Caki2 (cell line): ENCODE measurements around the gene BRD2. TPM values are rescaled to one million over a fixed set of nuclear protein-coding genes. Genes with fewer than 3 reads are reported as not detected.
A peak's percentile ranks its signal among the peaks of the same experiment; 100 is the strongest.

ENCODE experiments used
- DNase-seq: peaks from one replicate; pipeline ENCODE4 v3.0.0-alpha.2; 2015; ENCODE audit warnings: low read depth
- in situ Hi-C: cut with HindIII; loops from 2 replicates; pipeline ENCODE4 v1.10.0; 2016; ENCODE audit warnings: low sequenced_read_pairs, low pct_unique_long_range_greater_than_20kb, mixed read lengths
- total RNA-seq: library from RNA; depleted of rRNA; stranded (reverse); fragments of >200 nt; shearing (Covaris generic); gene quantifications from 2 replicates; pipeline ENCODE4 v1.2.3, GENCODE V29; 2014; ENCODE audit warnings: low replicate concordance; rRNA removed

Gene BRD2
- total RNA-seq, 1 experiment from 2014 or later, result 62.6 TPM

- peak; percentile 60 for DNase-seq
- in situ Hi-C loops, result no loop called here
Observed at GRCh38 chr6:33014841-33015634, 46.6 kb downstream of the BRD2 start.

GRCh38 chr6:33015798-33016197, 47.4 kb downstream of the BRD2 start:
- DNase-seq, result no peak
- in situ Hi-C loops, result no loop called here

- in situ Hi-C loops, result no loop called here
- DNase-seq, result no peak
Observed at GRCh38 chr6:33017018-33017417, 48.6 kb downstream of the BRD2 start.

- in situ Hi-C loops, result no loop called here
- DNase-seq, result no peak
Observed at GRCh38 chr6:33017694-33018353, 49.4 kb downstream of the BRD2 start.

DNA sequence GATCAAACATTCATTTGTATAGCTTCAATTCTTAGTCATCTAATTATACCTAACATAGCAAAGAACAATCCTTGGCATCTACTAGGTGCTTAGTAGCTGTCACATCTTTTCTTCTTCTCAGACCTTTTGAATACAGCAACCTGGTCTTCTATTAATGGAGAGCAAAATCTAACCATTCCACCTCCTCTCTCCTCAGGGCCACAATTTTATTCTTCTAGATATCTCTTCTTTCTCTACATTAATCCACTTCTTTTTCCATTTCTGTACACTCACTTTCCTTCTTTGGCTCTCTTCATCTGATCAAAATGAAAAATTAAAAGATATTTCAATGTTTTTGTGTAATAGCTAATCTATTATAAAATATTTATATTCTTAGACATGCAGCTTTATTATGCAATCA, 50.0 kb downstream of the BRD2 start:
- in situ Hi-C loops, result no loop called here
- no peak for DNase-seq

- no peak for DNase-seq
- in situ Hi-C loops, result no loop called here
Observed at GRCh38 chr6:33018904-33019303, 50.5 kb downstream of the BRD2 start.

DNA sequence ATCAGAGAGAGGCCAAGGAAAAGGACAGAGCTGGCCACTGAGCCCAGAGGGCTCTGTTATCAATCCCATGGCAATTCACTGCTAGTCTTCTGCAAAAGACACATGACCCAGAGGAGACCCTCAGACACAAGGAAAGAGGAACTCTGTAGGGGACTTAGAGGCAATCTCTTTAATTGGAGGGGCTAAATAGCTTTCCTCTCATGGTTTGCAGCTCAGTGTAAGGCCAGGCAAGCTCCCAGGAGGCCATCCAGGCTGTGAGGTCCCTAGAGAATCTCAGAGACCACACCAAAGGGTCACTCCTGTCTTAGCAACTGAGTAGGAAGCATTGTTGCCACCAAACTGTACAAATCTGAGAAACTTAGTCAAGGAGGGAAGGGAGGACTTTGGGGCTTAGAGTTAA, 51.0 kb downstream of the BRD2 start:
- no peak for DNase-seq
- in situ Hi-C loops, result no loop called here

GRCh38 chr6:33021917-33022316, 53.5 kb downstream of the BRD2 start:
- in situ Hi-C loops, result no loop called here

GRCh38 chr6:33023536-33023935, 55.1 kb downstream of the BRD2 start:
- in situ Hi-C loops, result no loop called here

More at GRCh38 chr6:33021917-33022316, 53.5 kb downstream of the BRD2 start:
- no peak for DNase-seq

DNA sequence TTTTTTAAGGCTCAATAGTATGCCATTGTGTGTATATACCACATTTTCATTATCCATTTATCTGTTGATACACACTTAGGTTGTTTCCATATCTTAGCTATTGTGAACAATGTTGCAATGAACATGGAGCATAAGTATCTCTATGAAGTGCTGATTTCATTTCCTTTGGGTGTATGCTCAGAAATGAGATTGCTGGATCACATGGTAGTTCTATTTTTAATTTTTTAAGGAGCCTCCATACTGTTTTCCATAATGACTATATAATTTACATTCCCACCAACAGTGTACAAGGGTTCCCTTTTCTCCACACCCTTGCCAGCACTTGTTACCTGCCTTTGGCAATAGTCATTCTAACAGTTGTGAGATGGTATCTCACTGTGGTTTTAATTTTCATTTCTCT, 56.1 kb downstream of the BRD2 start:
- in situ Hi-C loops, result no loop called here
- DNase-seq, result no peak

More at GRCh38 chr6:33023536-33023935, 55.1 kb downstream of the BRD2 start:
- DNase-seq, result no peak

- in situ Hi-C loops, result no loop called here
- no peak for DNase-seq
Observed at GRCh38 chr6:33028220-33028849, 59.9 kb downstream of the BRD2 start.

DNA sequence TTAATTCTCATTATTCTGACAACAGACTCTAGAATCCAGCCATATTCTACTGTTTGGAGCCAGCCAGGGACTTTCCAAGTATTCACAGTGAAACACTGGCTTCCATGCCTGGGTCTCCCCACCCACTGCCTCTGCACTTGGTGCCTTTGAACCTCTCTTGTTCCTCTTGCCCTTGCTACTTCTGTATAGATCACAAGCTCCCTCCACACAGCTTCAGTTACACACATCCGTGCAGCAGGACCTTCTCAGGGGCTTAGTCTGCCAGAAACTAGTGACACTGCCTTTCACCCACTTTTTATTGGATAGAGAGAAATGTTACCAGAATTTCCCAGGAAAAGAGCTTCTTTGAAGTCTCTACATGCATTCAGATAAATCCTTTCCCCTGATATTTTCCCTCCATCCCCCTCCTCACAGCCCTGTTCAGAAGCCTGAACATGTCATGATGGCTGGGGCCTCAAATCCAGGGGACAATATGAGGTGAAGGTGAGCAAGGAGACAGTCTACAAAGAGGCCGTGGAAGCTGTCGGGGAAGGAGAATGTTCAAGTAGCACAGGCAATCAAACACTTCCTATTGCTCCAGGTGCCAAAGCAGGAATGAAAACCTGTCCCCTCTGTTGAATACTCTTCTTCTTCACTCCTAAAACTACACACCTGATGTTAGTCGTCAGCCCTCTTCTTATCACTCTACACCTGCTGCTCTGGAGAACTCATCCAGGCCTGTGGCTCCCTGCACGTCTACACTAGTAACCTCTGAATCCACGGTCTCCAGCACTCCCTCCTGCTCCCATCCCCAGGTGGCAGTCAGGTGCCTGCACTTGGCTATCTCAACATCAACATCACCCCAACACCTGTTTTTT, 61.2 kb downstream of the BRD2 start:
- no peak for DNase-seq

GRCh38 chr6:33030245-33030644, 61.9 kb downstream of the BRD2 start:
- DNase-seq, result no peak
- in situ Hi-C loops, result no loop called here

More for the DNA sequence above, 61.2 kb downstream of the BRD2 start:
- in situ Hi-C loops, result no loop called here

Other genes with a start within 250 kb of the BRD2 start
- not detected in 2 replicates for gene HLA-DQA2, start 227.2 kb upstream of the BRD2 start, total RNA-seq
- gene HLA-DQB2, start 205.1 kb upstream of the BRD2 start, total RNA-seq, result not detected in 2 replicates
- gene HLA-DOB, start 151.6 kb upstream of the BRD2 start, total RNA-seq, result not detected in 2 replicates
- gene TAP2, start 129.9 kb upstream of the BRD2 start, total RNA-seq, result 8.9 and 26.7 TPM in 2 replicates
- gene PSMB8, start 124.5 kb upstream of the BRD2 start, total RNA-seq, result 267 and 291 TPM in 2 replicates
- 63.3 and 65.5 TPM in 2 replicates for gene TAP1, start 114.9 kb upstream of the BRD2 start, total RNA-seq
- 80.2 and 123 TPM in 2 replicates for gene PSMB9, start 114.4 kb upstream of the BRD2 start, total RNA-seq
- 0.35 and 13.2 TPM in 2 replicates for gene HLA-DMB, start 27.6 kb upstream of the BRD2 start, total RNA-seq
- gene HLA-DMA, start 15.5 kb upstream of the BRD2 start, total RNA-seq, result 7.4 and 16.7 TPM in 2 replicates
- not detected in 2 replicates for gene HLA-DOA, start 41.0 kb downstream of the BRD2 start, total RNA-seq
- gene HLA-DPA1, start 105.1 kb downstream of the BRD2 start, total RNA-seq, result not detected in 2 replicates
- not detected in 2 replicates for gene HLA-DPB1, start 107.4 kb downstream of the BRD2 start, total RNA-seq
- gene COL11A2, start 223.9 kb downstream of the BRD2 start, total RNA-seq, result 0.20 and 1.4 TPM in 2 replicates
- 25.1 and 30.0 TPM in 2 replicates for gene RXRB, start 232.1 kb downstream of the BRD2 start, total RNA-seq
- 232 and 245 TPM in 2 replicates for gene SLC39A7, start 232.3 kb downstream of the BRD2 start, total RNA-seq
- gene HSD17B8, start 236.1 kb downstream of the BRD2 start, total RNA-seq, result 41.2 and 79.7 TPM in 2 replicates
- gene RING1, start 239.9 kb downstream of the BRD2 start, total RNA-seq, result 51.4 and 56.9 TPM in 2 replicates